GM12878 (cell line): ENCODE data around the gene TMEM132C. TPM values are rescaled to one million over a fixed set of nuclear protein-coding genes. Genes with fewer than 3 reads are reported as not detected.

Experiments used
- ATAC-seq: fragments of 200-7000 bp; cut with Tn5 transposase; 3 replicates; pipeline ENCODE4 v1.9.1; 2020; ENCODE audit warnings: mild to moderate bottlenecking, moderate library complexity
- BruUV-seq: library from RNA; stranded (reverse); fragments of 400-500 nt; replicated peaks from 2 replicates; lab custom pipeline; 2021; lab: Mats Ljungman, UMichigan
- CTCF ChIA-PET: fragments of 300-600 bp; sonication (Branson Sonifier 250); formaldehyde crosslinking; extraction: SDS; loops from one replicate; lab custom pipeline; 2021; ENCODE audit warnings: inconsistent platforms; lab: Yijun Ruan, JAX
- POLR2A ChIA-PET: fragments of 350-600 bp; formaldehyde crosslinking; extraction: SDS; loops from one replicate; lab custom pipeline; 2021; ENCODE audit warnings: inconsistent platforms; lab: Charles Lee
- RAD21 ChIA-PET: fragments of 300-600 bp; sonication (Branson Sonifier 250); formaldehyde crosslinking; loops from one replicate; lab custom pipeline; 2023; ENCODE audit warnings: antibody characterized with exemption; ENCODE audit not compliant: unreplicated experiment; lab: Charles Lee
- SMC1A ChIA-PET: fragments of 300-600 bp; sonication (Branson Sonifier 250); formaldehyde crosslinking; loops from one replicate; lab custom pipeline; 2023; ENCODE audit not compliant: unreplicated experiment, uncharacterized antibody; lab: Charles Lee
- DNase-seq: peaks from one replicate; pipeline ENCODE4 v3.0.0-alpha.2; 2011; ENCODE audit warnings: low read depth, low spot score
- FAIRE-seq: peaks from 3 replicates; lab custom pipeline; 2011; peaks lifted over from hg19 to GRCh38; lab: Jason Lieb, UNC
- H2AFZ ChIP-seq: 2 replicates; pipeline ENCODE4 v1.6.0; 2011; ENCODE audit warnings: low read depth, low read length, control low read depth; ENCODE audit not compliant: control insufficient read depth
- H3K27ac ChIP-seq: 2 replicates; pipeline ENCODE4 v1.5.1; 2011; ENCODE audit warnings: control low read depth; ENCODE audit not compliant: control insufficient read depth, insufficient read depth
- H3K27me3 ChIP-seq, 2 experiments: replicated peaks in 1 of 2; 2 replicates each; pipeline versions ENCODE4 v1.6.0 to v1.6.1; 2011; ENCODE audit warnings: low read length in 1 of 2; ENCODE audit not compliant: control insufficient read depth in 2 of 2, insufficient read depth in 2 of 2
- H3K36me3 ChIP-seq, 2 experiments: 2 replicates each; pipeline ENCODE4 v1.5.1; 2011; ENCODE audit warnings: low read length in 1 of 2; ENCODE audit not compliant: control insufficient read depth in 2 of 2, insufficient read depth in 2 of 2
- H3K4me1 ChIP-seq: 2 replicates; pipeline ENCODE4 v1.6.1; 2011; ENCODE audit warnings: mild to moderate bottlenecking, low read length, moderate library complexity, mixed read lengths; ENCODE audit not compliant: control insufficient read depth, insufficient read depth
- H3K4me2 ChIP-seq: 2 replicates; pipeline ENCODE4 v1.6.0; 2011; ENCODE audit warnings: control low read depth; ENCODE audit not compliant: control insufficient read depth, insufficient read depth
- H3K4me3 ChIP-seq: fragments of 200-600 bp; sonication (generic); 2 replicates; pipeline ENCODE4 v1.5.1; 2016
- H3K79me2 ChIP-seq: 2 replicates; pipeline ENCODE4 v1.6.0; 2011; ENCODE audit warnings: low read length; ENCODE audit not compliant: control insufficient read depth, insufficient read depth
- H3K9ac ChIP-seq: 2 replicates; pipeline ENCODE4 v1.8.0; 2011; ENCODE audit warnings: low read length, control low read depth, mixed read lengths; ENCODE audit not compliant: control insufficient read depth, insufficient read depth
- H3K9me3 ChIP-seq: replicated peaks from 3 replicates; pipeline ENCODE4 v1.5.1; 2011; ENCODE audit warnings: mild to moderate bottlenecking, low read length; ENCODE audit not compliant: control insufficient read depth, insufficient read depth
- H4K20me1 ChIP-seq: 2 replicates; pipeline ENCODE4 v1.6.0; 2011; ENCODE audit not compliant: control insufficient read depth, insufficient read depth
- CBX5 ChIP-seq: sonication (generic); IDR thresholded peaks from 2 replicates; pipeline ENCODE4 v1.6.1; 2016; ENCODE audit warnings: low read depth, moderate library complexity, mild to moderate bottlenecking, inconsistent platforms
- MTA2 ChIP-seq: fragments of 450-650 bp; IDR thresholded peaks from 2 replicates; pipeline ENCODE4 v1.6.1; 2016; ENCODE audit warnings: low read depth, mild to moderate bottlenecking, moderate library complexity
- RAD21 ChIP-seq: IDR thresholded peaks from 2 replicates; pipeline ENCODE4 v1.6.1; 2011; ENCODE audit warnings: mild to moderate bottlenecking, low read depth, low read length, moderate library complexity; ENCODE audit not compliant: insufficient read depth
- ZNF24 ChIP-seq: fragments of 450-650 bp; IDR thresholded peaks from 2 replicates; pipeline ENCODE4 v1.6.1; 2017; ENCODE audit warnings: antibody characterized with exemption, mild to moderate bottlenecking
- WGBS: methylation state at CpG from one replicate; pipeline ENCODE4 v1.1.6; 2016; ENCODE audit warnings: low lambda C conversion rate; ENCODE audit not compliant: insufficient replicate concordance, insufficient coverage; ENCODE audit errors: missing lambda C conversion rate; 5-methylcytosine and 5-hydroxymethylcytosine counted together
- in situ Hi-C: fragments of 300-500 bp; cut with MboI; formaldehyde crosslinking; loops from 9 replicates; pipeline ENCODE4 v1.14.3; 2018; ENCODE audit warnings: mixed read lengths
- intact Hi-C: fragments of 100-400 bp; cut with micrococcal nuclease; formaldehyde crosslinking; loops from one replicate; pipeline ENCODE4 v1.14.2; 2022; ENCODE audit not compliant: unreplicated experiment
- polyA plus RNA-seq, 11 experiments: library from polyadenylated mRNA; depleted of rRNA in 4 of 11; unstranded in 6 of 11; stranded (reverse) in 5 of 11; fragments of >200 nt; fragmentation: Nextera tagmentation in 4 of 11; fragmentation: Illumina TruSeq in 1 of 11; extraction: Ambion mirVana in 4 of 11; extraction: Trizol in 1 of 11; gene quantifications; 1 replicate in 1 of 11; 2 replicates in 10 of 11; pipeline versions ENCODE4 v1.2.1 to v1.2.3, GENCODE V29; 2011 to 2016; ENCODE audit warnings: inconsistent platforms in 2 of 11, missing spikeins in 2 of 11, low read depth in 1 of 11
- total RNA-seq, 4 experiments: library from RNA; depleted of rRNA in 3 of 4; stranded (reverse); fragments of >200 nt in 3 of 4; fragmentation: Illumina TruSeq in 1 of 4; extraction: Trizol in 1 of 4; gene quantifications; 2 replicates each; pipeline versions ENCODE4 v1.2.1 to v1.2.3, GENCODE V29; 2013 to 2021
- TF ChIP-seq, protein P1 (sequence below), 3 experiments: IDR thresholded peaks in 2 of 3; conservative IDR thresholded peaks in 1 of 3; 2 replicates each; pipeline ENCODE4 v1.5.1; 2011; ENCODE audit warnings: low read depth in 3 of 3, low read length in 3 of 3, mild to moderate bottlenecking in 3 of 3, control low read depth in 2 of 3, moderate library complexity in 2 of 3, inconsistent platforms in 1 of 3, mixed read lengths in 1 of 3; ENCODE audit not compliant: control insufficient read depth in 2 of 3, insufficient read depth in 1 of 3; ENCODE audit errors: extremely low read depth in 1 of 3
- TF ChIP-seq, protein P2 (sequence below): IDR thresholded peaks from 2 replicates; pipeline ENCODE4 v1.6.1; 2011; ENCODE audit warnings: low read depth, mild to moderate bottlenecking, low read length, moderate library complexity, borderline replicate concordance; ENCODE audit errors: extremely low read depth

The TMEM132C gene
- total and polyA plus RNA-seq, 10 of the 15 experiments (the other 5 are each of a cell fraction or from before 2014, with no cell fraction given) = not detected

DNA sequence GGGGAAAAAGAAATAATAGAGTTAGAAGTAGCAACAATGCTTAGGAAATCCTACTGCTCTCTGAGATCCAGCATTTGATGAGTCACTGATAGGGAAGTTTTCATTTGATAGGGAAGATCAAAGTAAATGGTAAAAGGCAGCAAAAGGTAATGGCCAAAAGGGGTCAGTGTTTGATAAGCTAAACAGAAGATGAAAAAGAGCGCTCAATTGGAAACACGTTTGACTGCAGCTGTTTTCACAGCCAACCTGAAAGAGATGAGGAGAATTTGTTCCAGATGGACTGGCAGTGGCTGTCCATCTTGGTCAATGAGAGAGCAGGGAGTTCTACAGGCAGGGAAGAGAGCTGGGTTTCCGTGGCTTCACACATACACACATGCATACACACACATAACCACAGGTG is 264.2 kb downstream of the TMEM132C start:
- SMC1A ChIA-PET = no interaction called here
- peak; percentile 51 for TF ChIP-seq RAD21
- TF ChIP-seq, protein P1, sequence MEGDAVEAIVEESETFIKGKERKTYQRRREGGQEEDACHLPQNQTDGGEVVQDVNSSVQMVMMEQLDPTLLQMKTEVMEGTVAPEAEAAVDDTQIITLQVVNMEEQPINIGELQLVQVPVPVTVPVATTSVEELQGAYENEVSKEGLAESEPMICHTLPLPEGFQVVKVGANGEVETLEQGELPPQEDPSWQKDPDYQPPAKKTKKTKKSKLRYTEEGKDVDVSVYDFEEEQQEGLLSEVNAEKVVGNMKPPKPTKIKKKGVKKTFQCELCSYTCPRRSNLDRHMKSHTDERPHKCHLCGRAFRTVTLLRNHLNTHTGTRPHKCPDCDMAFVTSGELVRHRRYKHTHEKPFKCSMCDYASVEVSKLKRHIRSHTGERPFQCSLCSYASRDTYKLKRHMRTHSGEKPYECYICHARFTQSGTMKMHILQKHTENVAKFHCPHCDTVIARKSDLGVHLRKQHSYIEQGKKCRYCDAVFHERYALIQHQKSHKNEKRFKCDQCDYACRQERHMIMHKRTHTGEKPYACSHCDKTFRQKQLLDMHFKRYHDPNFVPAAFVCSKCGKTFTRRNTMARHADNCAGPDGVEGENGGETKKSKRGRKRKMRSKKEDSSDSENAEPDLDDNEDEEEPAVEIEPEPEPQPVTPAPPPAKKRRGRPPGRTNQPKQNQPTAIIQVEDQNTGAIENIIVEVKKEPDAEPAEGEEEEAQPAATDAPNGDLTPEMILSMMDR (IDR thresholded peaks at IDR 0.05 in 2 of 3, conservative IDR thresholded peaks at IDR 0.05 in 1 of 3; ENCODE audit: control insufficient read depth in 2 of 3, extremely low read depth in 1 of 3, insufficient read depth in 1 of 3, low read depth in 3 of 3, low read length in 3 of 3) = peak in 2 of 3 experiments; percentile 17 to 36; a peak in 2 of 6 replicates
- TF ChIP-seq, protein P2, sequence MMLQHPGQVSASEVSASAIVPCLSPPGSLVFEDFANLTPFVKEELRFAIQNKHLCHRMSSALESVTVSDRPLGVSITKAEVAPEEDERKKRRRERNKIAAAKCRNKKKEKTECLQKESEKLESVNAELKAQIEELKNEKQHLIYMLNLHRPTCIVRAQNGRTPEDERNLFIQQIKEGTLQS = no peak
- no peak for TF ChIP-seq CBX5
- no peak for TF ChIP-seq ZNF24
- no peak for TF ChIP-seq MTA2
- Histone ChIP-seq H3K27ac (no peak overlapping the region), H4K20me1 (no peaks in the 10 kb centered on the region), H3K9ac (no peak overlapping the region), H3K79me2 (no peaks in the 10 kb centered on the region), H3K9me3 (no peaks in the 10 kb centered on the region), H3K4me3 (no peak overlapping the region), H2AFZ (no peak overlapping the region), H3K36me3 (no peaks in the 10 kb centered on the region), H3K4me1 (no peaks in the 10 kb centered on the region), H3K27me3 (no peaks in the 10 kb centered on the region), H3K4me2 (no peak overlapping the region)
- WGBS = 19% methylated on average over 3 of the region's 3 CpGs
- RAD21 ChIA-PET = no interaction called here
- CTCF ChIA-PET = interaction anchor here (1.1 kb wide), 1 partner anchor 114 kb away, joined by 3 read pairs; no protein-coding TSS in a partner anchor
- in situ Hi-C loops = no loop called here
- BruUV-seq = no TSS peak
- no peak for ATAC-seq
- intact Hi-C loops = loop anchor here (5.0 to 10.0 kb wide), 2 partner anchors 1381 to 1484 kb away; no protein-coding TSS in a partner anchor
- POLR2A ChIA-PET = no interaction called here
- DNase-seq = peak; percentile 3
- no peak for FAIRE-seq
